GM12878 (cell line): ENCODE results near the gene IQGAP3. TPM values are rescaled to one million over a fixed set of nuclear protein-coding genes. Genes with fewer than 3 reads are reported as not detected.

Experiments used
- ATAC-seq: fragments of 200-7000 bp; cut with Tn5 transposase; 3 replicates; pipeline ENCODE4 v1.9.1; 2020; ENCODE audit warnings: mild to moderate bottlenecking, moderate library complexity
- BruUV-seq: library from RNA; stranded (reverse); fragments of 400-500 nt; replicated peaks from 2 replicates; lab custom pipeline; 2021; lab: Mats Ljungman, UMichigan
- CTCF ChIA-PET: fragments of 300-600 bp; sonication (Branson Sonifier 250); formaldehyde crosslinking; extraction: SDS; loops from one replicate; lab custom pipeline; 2021; ENCODE audit warnings: inconsistent platforms; lab: Yijun Ruan, JAX
- POLR2A ChIA-PET: fragments of 350-600 bp; formaldehyde crosslinking; extraction: SDS; loops from one replicate; lab custom pipeline; 2021; ENCODE audit warnings: inconsistent platforms; lab: Charles Lee
- RAD21 ChIA-PET: fragments of 300-600 bp; sonication (Branson Sonifier 250); formaldehyde crosslinking; loops from one replicate; lab custom pipeline; 2023; ENCODE audit warnings: antibody characterized with exemption; ENCODE audit not compliant: unreplicated experiment; lab: Charles Lee
- SMC1A ChIA-PET: fragments of 300-600 bp; sonication (Branson Sonifier 250); formaldehyde crosslinking; loops from one replicate; lab custom pipeline; 2023; ENCODE audit not compliant: unreplicated experiment, uncharacterized antibody; lab: Charles Lee
- DNase-seq: peaks from one replicate; pipeline ENCODE4 v3.0.0-alpha.2; 2011; ENCODE audit warnings: low read depth, low spot score
- FAIRE-seq: peaks from 3 replicates; lab custom pipeline; 2011; peaks lifted over from hg19 to GRCh38; lab: Jason Lieb, UNC
- H2AFZ ChIP-seq: 2 replicates; pipeline ENCODE4 v1.6.0; 2011; ENCODE audit warnings: low read depth, low read length, control low read depth; ENCODE audit not compliant: control insufficient read depth
- H3K27ac ChIP-seq: 2 replicates; pipeline ENCODE4 v1.5.1; 2011; ENCODE audit warnings: control low read depth; ENCODE audit not compliant: control insufficient read depth, insufficient read depth
- H3K27me3 ChIP-seq, 2 experiments: replicated peaks in 1 of 2; 2 replicates each; pipeline versions ENCODE4 v1.6.0 to v1.6.1; 2011; ENCODE audit warnings: low read length in 1 of 2; ENCODE audit not compliant: control insufficient read depth in 2 of 2, insufficient read depth in 2 of 2
- H3K36me3 ChIP-seq, 2 experiments: 2 replicates each; pipeline ENCODE4 v1.5.1; 2011; ENCODE audit warnings: low read length in 1 of 2; ENCODE audit not compliant: control insufficient read depth in 2 of 2, insufficient read depth in 2 of 2
- H3K4me1 ChIP-seq: 2 replicates; pipeline ENCODE4 v1.6.1; 2011; ENCODE audit warnings: mild to moderate bottlenecking, low read length, moderate library complexity, mixed read lengths; ENCODE audit not compliant: control insufficient read depth, insufficient read depth
- H3K4me2 ChIP-seq: 2 replicates; pipeline ENCODE4 v1.6.0; 2011; ENCODE audit warnings: control low read depth; ENCODE audit not compliant: control insufficient read depth, insufficient read depth
- H3K4me3 ChIP-seq: fragments of 200-600 bp; sonication (generic); 2 replicates; pipeline ENCODE4 v1.5.1; 2016
- H3K79me2 ChIP-seq: 2 replicates; pipeline ENCODE4 v1.6.0; 2011; ENCODE audit warnings: low read length; ENCODE audit not compliant: control insufficient read depth, insufficient read depth
- H3K9ac ChIP-seq: 2 replicates; pipeline ENCODE4 v1.8.0; 2011; ENCODE audit warnings: low read length, control low read depth, mixed read lengths; ENCODE audit not compliant: control insufficient read depth, insufficient read depth
- H3K9me3 ChIP-seq: replicated peaks from 3 replicates; pipeline ENCODE4 v1.5.1; 2011; ENCODE audit warnings: mild to moderate bottlenecking, low read length; ENCODE audit not compliant: control insufficient read depth, insufficient read depth
- H4K20me1 ChIP-seq: 2 replicates; pipeline ENCODE4 v1.6.0; 2011; ENCODE audit not compliant: control insufficient read depth, insufficient read depth
- BMI1 ChIP-seq: fragments of 450-650 bp; IDR thresholded peaks from 2 replicates; pipeline ENCODE4 v1.6.1; 2016; ENCODE audit warnings: mild to moderate bottlenecking, moderate library complexity, borderline replicate concordance
- CHD4 ChIP-seq: fragments of 200-600 bp; sonication (generic); IDR thresholded peaks from 2 replicates; pipeline ENCODE4 v1.6.1; 2016; ENCODE audit warnings: mild to moderate bottlenecking
- HCFC1 ChIP-seq: fragments of 150-350 bp; IDR thresholded peaks from 2 replicates; pipeline ENCODE4 v1.6.1; 2014; ENCODE audit warnings: low read length
- HDAC6 ChIP-seq: fragments of 200-600 bp; sonication (generic); IDR thresholded peaks from one replicate; pipeline ENCODE4 v1.8.0; 2017; ENCODE audit warnings: antibody characterized with exemption; ENCODE audit not compliant: unreplicated experiment
- IKZF1 ChIP-seq: fragments of 450-650 bp; conservative IDR thresholded peaks from 2 replicates; pipeline ENCODE4 v1.6.1; 2017; ENCODE audit warnings: antibody characterized with exemption, mild to moderate bottlenecking
- KDM1A ChIP-seq: fragments of 200-600 bp; sonication (generic); IDR thresholded peaks from 2 replicates; pipeline ENCODE4 v1.6.1; 2016; ENCODE audit warnings: borderline replicate concordance
- PML ChIP-seq: IDR thresholded peaks from 2 replicates; pipeline ENCODE4 v1.6.1; 2012; ENCODE audit warnings: low read length, inconsistent platforms
- RAD51 ChIP-seq: fragments of 450-650 bp; IDR thresholded peaks from 2 replicates; pipeline ENCODE4 v1.6.1; 2016; ENCODE audit warnings: moderate library complexity, mild to moderate bottlenecking, inconsistent platforms
- RELA ChIP-seq: fragments of 450-650 bp; IDR thresholded peaks from 2 replicates; pipeline ENCODE4 v1.8.0; 2014; ENCODE audit warnings: borderline replicate concordance; ENCODE audit not compliant: partially characterized antibody
- RUNX3 ChIP-seq: IDR thresholded peaks from 2 replicates; pipeline ENCODE4 v1.6.1; 2012; ENCODE audit warnings: low read length, inconsistent platforms
- SMAD5 ChIP-seq: IDR thresholded peaks from 2 replicates; pipeline ENCODE4 v1.6.1; 2016; ENCODE audit warnings: antibody characterized with exemption, low read depth
- WRNIP1 ChIP-seq: IDR thresholded peaks from 2 replicates; pipeline ENCODE4 v1.6.1; 2011; ENCODE audit warnings: low read depth, low read length, improper control_type of control experiment, borderline replicate concordance
- ZNF274 ChIP-seq: IDR thresholded peaks from one replicate; pipeline ENCODE4 v1.8.0; 2011; ENCODE audit not compliant: insufficient read length, insufficient read depth
- WGBS: methylation state at CpG from one replicate; pipeline ENCODE4 v1.1.6; 2016; ENCODE audit warnings: low lambda C conversion rate; ENCODE audit not compliant: insufficient replicate concordance, insufficient coverage; ENCODE audit errors: missing lambda C conversion rate; 5-methylcytosine and 5-hydroxymethylcytosine counted together
- in situ Hi-C: fragments of 300-500 bp; cut with MboI; formaldehyde crosslinking; loops from 9 replicates; pipeline ENCODE4 v1.14.3; 2018; ENCODE audit warnings: mixed read lengths
- intact Hi-C: fragments of 100-400 bp; cut with micrococcal nuclease; formaldehyde crosslinking; loops from one replicate; pipeline ENCODE4 v1.14.2; 2022; ENCODE audit not compliant: unreplicated experiment
- polyA plus RNA-seq, 11 experiments: library from polyadenylated mRNA; depleted of rRNA in 4 of 11; unstranded in 6 of 11; stranded (reverse) in 5 of 11; fragments of >200 nt; fragmentation: Nextera tagmentation in 4 of 11; fragmentation: Illumina TruSeq in 1 of 11; extraction: Ambion mirVana in 4 of 11; extraction: Trizol in 1 of 11; gene quantifications; 1 replicate in 1 of 11; 2 replicates in 10 of 11; pipeline versions ENCODE4 v1.2.1 to v1.2.3, GENCODE V29; 2011 to 2016; ENCODE audit warnings: inconsistent platforms in 2 of 11, missing spikeins in 2 of 11, low read depth in 1 of 11
- total RNA-seq, 4 experiments: library from RNA; depleted of rRNA in 3 of 4; stranded (reverse); fragments of >200 nt in 3 of 4; fragmentation: Illumina TruSeq in 1 of 4; extraction: Trizol in 1 of 4; gene quantifications; 2 replicates each; pipeline versions ENCODE4 v1.2.1 to v1.2.3, GENCODE V29; 2013 to 2021
- TF ChIP-seq, protein P1 (sequence below): fragments of 450-650 bp; IDR thresholded peaks from 2 replicates; pipeline ENCODE4 v1.6.1; 2017; ENCODE audit warnings: low read depth, mild to moderate bottlenecking, moderate library complexity
- TF ChIP-seq, protein P2 (sequence below): IDR thresholded peaks from 2 replicates; pipeline ENCODE4 v1.6.1; 2011; ENCODE audit warnings: low read depth, low read length, improper control_type of control experiment, borderline replicate concordance
- TF ChIP-seq, protein P3 (sequence below): fragments of 450-650 bp; IDR thresholded peaks from 2 replicates; pipeline ENCODE4 v1.6.1; 2016; ENCODE audit warnings: mild to moderate bottlenecking
- TF ChIP-seq, protein P4 (sequence below): fragments of 150-350 bp; IDR thresholded peaks from 2 replicates; pipeline ENCODE4 v1.6.1; 2016; ENCODE audit warnings: low read depth, low read length

IQGAP3 gene
- total and polyA plus RNA-seq, 10 of the 15 experiments (the other 5 are each of a cell fraction or from before 2014, with no cell fraction given) = 1.1 to 10.7 (median 7.9) TPM

DNA sequence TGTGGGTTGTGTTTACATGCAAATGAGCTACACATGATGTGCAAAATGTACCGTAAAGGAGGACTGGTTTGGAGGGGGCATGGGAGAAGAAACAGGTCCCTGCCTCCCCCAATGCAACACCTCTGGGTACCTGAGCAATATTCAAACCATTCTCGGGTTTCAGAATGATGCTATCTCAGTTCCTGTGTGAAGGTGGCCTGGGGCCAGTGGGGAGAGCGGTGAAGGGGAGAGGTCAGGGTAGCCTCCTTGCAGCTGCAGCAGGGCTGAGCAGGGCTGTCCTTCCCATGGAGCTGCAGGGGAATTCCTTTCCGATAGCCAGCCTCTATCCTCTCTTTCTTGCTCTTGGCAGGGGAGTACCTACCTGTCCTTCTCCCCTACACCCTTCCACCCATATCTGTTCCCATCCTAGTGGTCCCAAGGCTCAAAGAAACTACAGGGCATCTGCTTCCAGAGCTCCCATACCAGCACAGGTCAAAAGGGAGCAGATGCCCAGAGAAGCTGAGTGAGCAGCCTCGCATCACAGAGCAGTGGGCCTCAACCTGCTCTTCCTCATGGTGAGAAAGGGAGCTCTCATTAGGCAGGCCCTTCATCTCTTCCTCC is 83.7 kb downstream of the IQGAP3 start:
- H3K36me3 ChIP-seq = peaks cover 5 to 6% of the 10 kb centered on the region in 2 experiments; a peak in 3 of 4 replicates
- ChIA-PET SMC1A (interaction anchor here (0.5 to 21.2 kb wide), 10 partner anchors 7 to 127 kb away, joined by 3 to 460 read pairs (median 6); partner anchors contain the start of genes GPATCH4, IQGAP3, MEF2D and NAXE), CTCF (interaction anchor here (0.6 to 8.0 kb wide), 12 partner anchors 6 to 240 kb away, joined by 3 to 175 read pairs (median 6); partner anchors contain the start of genes ISG20L2, MEF2D and METTL25B), RAD21 (interaction anchor here (0.9 to 13.6 kb wide), 10 partner anchors 7 to 338 kb away, joined by 3 to 323 read pairs (median 16); partner anchors contain the start of gene MEF2D), POLR2A (interaction anchor here (1.1 to 23.9 kb wide), 9 partner anchors 7 to 338 kb away, joined by 3 to 630 read pairs (median 15); partner anchors contain the start of genes ISG20L2, MEF2D, METTL25B and NAXE)
- BruUV-seq = no TSS peak
- ATAC-seq (peak; percentile 73), DNase-seq (no peak), FAIRE-seq (peak; percentile 80)
- H3K79me2 ChIP-seq = peaks cover 98% of the 10 kb centered on the region
- no peaks in the 10 kb centered on the region for H3K27me3 ChIP-seq
- in situ Hi-C loops = no loop called here
- H3K4me3 ChIP-seq = peak overlapping the region; percentile 73
- intact Hi-C loops = loop anchor here (1.0 to 10.0 kb wide), 2 partner anchors 17 to 116 kb away; partner anchors contain the start of gene GPATCH4
- H3K9me3 ChIP-seq = no peaks in the 10 kb centered on the region
- no peak overlapping the region for H2AFZ ChIP-seq
- peak overlapping the region; percentile 79 for H3K9ac ChIP-seq
- peak overlapping the region; percentile 96 for H3K27ac ChIP-seq
- 2% methylated on average over 5 of the region's 5 CpGs for WGBS
- H4K20me1 ChIP-seq = no peaks in the 10 kb centered on the region
- peak overlapping the region; percentile 82 for H3K4me2 ChIP-seq
- peaks cover 80% of the 10 kb centered on the region for H3K4me1 ChIP-seq
- TF ChIP-seq RELA (peak; percentile 44), RAD51 (no peak), HCFC1 (no peak), HDAC6 (no peak), SMAD5 (no peak), RUNX3 (no peak), CHD4 (no peak), WRNIP1 (no peak), BMI1 (peak; percentile 73), IKZF1 (peak; percentile 90), KDM1A (no peak), PML (no peak), ZNF274 (no peak)
- TF ChIP-seq, protein P1, sequence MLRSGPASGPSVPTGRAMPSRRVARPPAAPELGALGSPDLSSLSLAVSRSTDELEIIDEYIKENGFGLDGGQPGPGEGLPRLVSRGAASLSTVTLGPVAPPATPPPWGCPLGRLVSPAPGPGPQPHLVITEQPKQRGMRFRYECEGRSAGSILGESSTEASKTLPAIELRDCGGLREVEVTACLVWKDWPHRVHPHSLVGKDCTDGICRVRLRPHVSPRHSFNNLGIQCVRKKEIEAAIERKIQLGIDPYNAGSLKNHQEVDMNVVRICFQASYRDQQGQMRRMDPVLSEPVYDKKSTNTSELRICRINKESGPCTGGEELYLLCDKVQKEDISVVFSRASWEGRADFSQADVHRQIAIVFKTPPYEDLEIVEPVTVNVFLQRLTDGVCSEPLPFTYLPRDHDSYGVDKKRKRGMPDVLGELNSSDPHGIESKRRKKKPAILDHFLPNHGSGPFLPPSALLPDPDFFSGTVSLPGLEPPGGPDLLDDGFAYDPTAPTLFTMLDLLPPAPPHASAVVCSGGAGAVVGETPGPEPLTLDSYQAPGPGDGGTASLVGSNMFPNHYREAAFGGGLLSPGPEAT = peak; percentile 40; the same call in 1 of the 2 replicates
- TF ChIP-seq, protein P2, sequence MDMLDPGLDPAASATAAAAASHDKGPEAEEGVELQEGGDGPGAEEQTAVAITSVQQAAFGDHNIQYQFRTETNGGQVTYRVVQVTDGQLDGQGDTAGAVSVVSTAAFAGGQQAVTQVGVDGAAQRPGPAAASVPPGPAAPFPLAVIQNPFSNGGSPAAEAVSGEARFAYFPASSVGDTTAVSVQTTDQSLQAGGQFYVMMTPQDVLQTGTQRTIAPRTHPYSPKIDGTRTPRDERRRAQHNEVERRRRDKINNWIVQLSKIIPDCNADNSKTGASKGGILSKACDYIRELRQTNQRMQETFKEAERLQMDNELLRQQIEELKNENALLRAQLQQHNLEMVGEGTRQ = no peak
- TF ChIP-seq, protein P3, sequence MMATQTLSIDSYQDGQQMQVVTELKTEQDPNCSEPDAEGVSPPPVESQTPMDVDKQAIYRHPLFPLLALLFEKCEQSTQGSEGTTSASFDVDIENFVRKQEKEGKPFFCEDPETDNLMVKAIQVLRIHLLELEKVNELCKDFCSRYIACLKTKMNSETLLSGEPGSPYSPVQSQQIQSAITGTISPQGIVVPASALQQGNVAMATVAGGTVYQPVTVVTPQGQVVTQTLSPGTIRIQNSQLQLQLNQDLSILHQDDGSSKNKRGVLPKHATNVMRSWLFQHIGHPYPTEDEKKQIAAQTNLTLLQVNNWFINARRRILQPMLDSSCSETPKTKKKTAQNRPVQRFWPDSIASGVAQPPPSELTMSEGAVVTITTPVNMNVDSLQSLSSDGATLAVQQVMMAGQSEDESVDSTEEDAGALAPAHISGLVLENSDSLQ = no peak
- TF ChIP-seq, protein P4, sequence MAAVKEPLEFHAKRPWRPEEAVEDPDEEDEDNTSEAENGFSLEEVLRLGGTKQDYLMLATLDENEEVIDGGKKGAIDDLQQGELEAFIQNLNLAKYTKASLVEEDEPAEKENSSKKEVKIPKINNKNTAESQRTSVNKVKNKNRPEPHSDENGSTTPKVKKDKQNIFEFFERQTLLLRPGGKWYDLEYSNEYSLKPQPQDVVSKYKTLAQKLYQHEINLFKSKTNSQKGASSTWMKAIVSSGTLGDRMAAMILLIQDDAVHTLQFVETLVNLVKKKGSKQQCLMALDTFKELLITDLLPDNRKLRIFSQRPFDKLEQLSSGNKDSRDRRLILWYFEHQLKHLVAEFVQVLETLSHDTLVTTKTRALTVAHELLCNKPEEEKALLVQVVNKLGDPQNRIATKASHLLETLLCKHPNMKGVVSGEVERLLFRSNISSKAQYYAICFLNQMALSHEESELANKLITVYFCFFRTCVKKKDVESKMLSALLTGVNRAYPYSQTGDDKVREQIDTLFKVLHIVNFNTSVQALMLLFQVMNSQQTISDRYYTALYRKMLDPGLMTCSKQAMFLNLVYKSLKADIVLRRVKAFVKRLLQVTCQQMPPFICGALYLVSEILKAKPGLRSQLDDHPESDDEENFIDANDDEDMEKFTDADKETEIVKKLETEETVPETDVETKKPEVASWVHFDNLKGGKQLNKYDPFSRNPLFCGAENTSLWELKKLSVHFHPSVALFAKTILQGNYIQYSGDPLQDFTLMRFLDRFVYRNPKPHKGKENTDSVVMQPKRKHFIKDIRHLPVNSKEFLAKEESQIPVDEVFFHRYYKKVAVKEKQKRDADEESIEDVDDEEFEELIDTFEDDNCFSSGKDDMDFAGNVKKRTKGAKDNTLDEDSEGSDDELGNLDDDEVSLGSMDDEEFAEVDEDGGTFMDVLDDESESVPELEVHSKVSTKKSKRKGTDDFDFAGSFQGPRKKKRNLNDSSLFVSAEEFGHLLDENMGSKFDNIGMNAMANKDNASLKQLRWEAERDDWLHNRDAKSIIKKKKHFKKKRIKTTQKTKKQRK = no peak
